Colonic mucosa (tissue), 4 donors: ENCODE results near the gene ABHD17A. TPM values are rescaled to one million over a fixed set of nuclear protein-coding genes. Genes with fewer than 3 reads are reported as not detected.

Experiments used
- DNase-seq: peaks from one replicate; pipeline ENCODE4 v3.0.0-alpha.2; 2020
- H3K27ac ChIP-seq: fragments of 200-600 bp; one replicate; pipeline ENCODE4 v1.8.0; 2021
- H3K27me3 ChIP-seq: fragments of 200-600 bp; one replicate; pipeline ENCODE4 v1.8.0; 2021
- H3K36me3 ChIP-seq: fragments of 200-600 bp; one replicate; pipeline ENCODE4 v1.8.0; 2021
- H3K4me1 ChIP-seq: fragments of 200-600 bp; one replicate; pipeline ENCODE4 v1.8.0; 2021; ENCODE audit warnings: mild to moderate bottlenecking
- H3K4me3 ChIP-seq: fragments of 200-600 bp; one replicate; pipeline ENCODE4 v1.8.0; 2021
- H3K9ac ChIP-seq, 2 donors: one replicate each; pipeline ENCODE4 v1.7.0; 2013; ENCODE audit warnings: control low read depth in 2 of 2, low read depth in 2 of 2, low read length in 2 of 2
- H3K9me3 ChIP-seq: fragments of 200-600 bp; one replicate; pipeline ENCODE4 v1.8.0; 2021
- intact Hi-C: fragments of 100-400 bp; cut with DNase I; formaldehyde crosslinking; loops from one replicate; pipeline ENCODE4 v1.14.1; 2022
- total RNA-seq, 2 donors: library from RNA; stranded (reverse); fragmentation: NEBNext Ultra II Directional in 1 of 2; extraction: Animal tissue kit (Norgen Biotek cat#: 25700) in 1 of 2; gene quantifications; one replicate each; pipeline ENCODE4 v1.2.1, GENCODE V29; 2021
- TF ChIP-seq, protein P1 (sequence below): fragments of 200-600 bp; IDR thresholded peaks from one replicate; pipeline ENCODE4 v1.8.0; 2022; ENCODE audit warnings: antibody characterized with exemption, mild to moderate bottlenecking
- donor health status: healthy.
- donor health status: DM: no; HTN: no; CAD: no.
- donor health status: DM: no; HTN: no; CAD: no.

The ABHD17A gene
- total RNA-seq, 2 donors from 2014 or later = 53.3 to 78.5 TPM

DNA sequence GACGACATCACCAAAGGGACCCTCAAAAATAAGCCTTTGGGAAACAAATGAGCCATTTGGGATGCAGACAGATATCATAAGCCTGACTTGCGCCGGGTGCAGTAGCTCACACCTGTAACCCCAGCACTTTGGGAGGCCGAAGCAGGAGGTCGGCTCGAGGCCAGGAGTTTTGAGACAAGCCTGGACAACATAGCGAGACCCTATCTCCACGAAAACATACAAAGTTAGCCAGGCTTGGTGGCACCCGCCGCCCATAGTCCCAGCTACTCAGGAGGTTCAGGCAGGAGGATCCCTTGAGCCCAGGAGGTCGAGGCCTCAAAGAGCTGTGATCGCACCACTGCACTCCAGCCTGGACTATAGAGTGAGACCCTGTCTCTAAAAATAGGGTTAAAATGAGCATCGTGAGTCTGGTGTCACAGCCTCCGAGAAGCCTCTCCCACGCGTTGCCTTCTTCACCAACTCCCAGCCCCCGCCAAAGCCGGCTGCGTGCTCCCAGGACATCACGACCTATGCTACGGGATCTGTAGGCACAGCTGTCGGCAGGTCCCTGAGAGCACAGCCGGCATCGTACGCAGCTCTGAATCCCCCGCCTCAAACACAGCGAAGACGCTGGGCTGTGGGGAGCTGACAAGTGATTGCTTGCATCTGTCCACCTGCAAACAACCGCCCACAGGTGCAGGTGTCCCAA is 38.6 kb downstream of the ABHD17A start:
- Histone ChIP-seq H3K9me3 (no peaks in the 10 kb centered on the region), H3K4me1 (peaks cover 15% of the 10 kb centered on the region), H3K9ac (peak overlapping the region; percentile 81 to 93), H3K27me3 (no peaks in the 10 kb centered on the region), H3K36me3 (no peaks in the 10 kb centered on the region), H3K27ac (no peak overlapping the region), H3K4me3 (peak overlapping the region; percentile 100)
- no peak for DNase-seq
- intact Hi-C loops = no loop called here
- TF ChIP-seq, protein P1, sequence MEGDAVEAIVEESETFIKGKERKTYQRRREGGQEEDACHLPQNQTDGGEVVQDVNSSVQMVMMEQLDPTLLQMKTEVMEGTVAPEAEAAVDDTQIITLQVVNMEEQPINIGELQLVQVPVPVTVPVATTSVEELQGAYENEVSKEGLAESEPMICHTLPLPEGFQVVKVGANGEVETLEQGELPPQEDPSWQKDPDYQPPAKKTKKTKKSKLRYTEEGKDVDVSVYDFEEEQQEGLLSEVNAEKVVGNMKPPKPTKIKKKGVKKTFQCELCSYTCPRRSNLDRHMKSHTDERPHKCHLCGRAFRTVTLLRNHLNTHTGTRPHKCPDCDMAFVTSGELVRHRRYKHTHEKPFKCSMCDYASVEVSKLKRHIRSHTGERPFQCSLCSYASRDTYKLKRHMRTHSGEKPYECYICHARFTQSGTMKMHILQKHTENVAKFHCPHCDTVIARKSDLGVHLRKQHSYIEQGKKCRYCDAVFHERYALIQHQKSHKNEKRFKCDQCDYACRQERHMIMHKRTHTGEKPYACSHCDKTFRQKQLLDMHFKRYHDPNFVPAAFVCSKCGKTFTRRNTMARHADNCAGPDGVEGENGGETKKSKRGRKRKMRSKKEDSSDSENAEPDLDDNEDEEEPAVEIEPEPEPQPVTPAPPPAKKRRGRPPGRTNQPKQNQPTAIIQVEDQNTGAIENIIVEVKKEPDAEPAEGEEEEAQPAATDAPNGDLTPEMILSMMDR = no peak

DNA sequence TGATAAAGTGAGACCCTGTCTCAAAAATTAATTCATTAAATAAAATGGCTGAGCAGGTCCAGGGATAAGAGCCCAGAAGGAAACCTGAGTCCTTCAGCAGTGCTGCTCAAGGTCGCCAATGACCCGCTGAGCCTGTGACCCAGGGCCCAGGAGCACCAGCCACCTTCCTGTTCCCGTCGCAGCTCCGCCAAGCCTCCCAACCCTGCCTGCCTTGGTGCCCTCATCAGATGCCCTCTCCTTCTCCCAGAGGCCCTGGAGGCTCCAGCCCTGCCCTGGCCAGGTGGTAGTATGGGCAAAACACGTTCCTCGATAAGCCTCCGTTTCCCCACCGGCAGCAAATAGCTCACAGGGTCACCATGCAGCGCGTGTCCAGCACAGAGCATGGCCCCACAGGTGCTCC is 39.7 kb downstream of the ABHD17A start:
- no peak for DNase-seq
- no peaks in the 10 kb centered on the region for H3K9me3 ChIP-seq
- no peak overlapping the region for H3K27ac ChIP-seq
- H3K36me3 ChIP-seq = no peaks in the 10 kb centered on the region
- TF ChIP-seq, protein P1 = no peak
- no peak overlapping the region for H3K9ac ChIP-seq
- no peaks in the 10 kb centered on the region for H3K27me3 ChIP-seq
- H3K4me1 ChIP-seq = peaks cover 22% of the 10 kb centered on the region
- no peak overlapping the region for H3K4me3 ChIP-seq
- intact Hi-C loops = no loop called here

DNA sequence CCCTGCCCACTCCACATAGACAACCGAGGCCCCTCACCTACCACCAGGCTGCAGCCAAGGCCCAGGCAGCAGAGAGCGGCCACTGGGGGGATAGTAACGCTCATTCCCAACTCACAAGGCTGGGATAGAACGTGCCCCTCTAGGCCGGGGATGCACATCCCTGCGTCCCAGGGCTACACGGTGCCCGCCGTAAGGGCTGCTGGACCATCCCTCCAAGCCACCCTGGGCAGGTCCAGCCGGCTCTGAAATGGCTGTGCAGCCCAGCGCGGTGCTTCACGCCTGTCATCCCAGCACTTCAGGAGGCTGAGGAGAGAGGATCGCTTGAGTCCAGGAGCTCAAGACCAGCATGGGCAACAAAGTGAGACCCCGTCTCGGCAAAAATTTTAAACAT is 40.2 kb downstream of the ABHD17A start:
- peaks cover 28% of the 10 kb centered on the region for H3K4me1 ChIP-seq
- intact Hi-C loops = no loop called here
- H3K36me3 ChIP-seq = no peaks in the 10 kb centered on the region
- DNase-seq = no peak
- no peak overlapping the region for H3K27ac ChIP-seq
- no peak overlapping the region for H3K9ac ChIP-seq
- no peaks in the 10 kb centered on the region for H3K27me3 ChIP-seq
- TF ChIP-seq, protein P1 = no peak
- no peaks in the 10 kb centered on the region for H3K9me3 ChIP-seq
- no peak overlapping the region for H3K4me3 ChIP-seq

DNA sequence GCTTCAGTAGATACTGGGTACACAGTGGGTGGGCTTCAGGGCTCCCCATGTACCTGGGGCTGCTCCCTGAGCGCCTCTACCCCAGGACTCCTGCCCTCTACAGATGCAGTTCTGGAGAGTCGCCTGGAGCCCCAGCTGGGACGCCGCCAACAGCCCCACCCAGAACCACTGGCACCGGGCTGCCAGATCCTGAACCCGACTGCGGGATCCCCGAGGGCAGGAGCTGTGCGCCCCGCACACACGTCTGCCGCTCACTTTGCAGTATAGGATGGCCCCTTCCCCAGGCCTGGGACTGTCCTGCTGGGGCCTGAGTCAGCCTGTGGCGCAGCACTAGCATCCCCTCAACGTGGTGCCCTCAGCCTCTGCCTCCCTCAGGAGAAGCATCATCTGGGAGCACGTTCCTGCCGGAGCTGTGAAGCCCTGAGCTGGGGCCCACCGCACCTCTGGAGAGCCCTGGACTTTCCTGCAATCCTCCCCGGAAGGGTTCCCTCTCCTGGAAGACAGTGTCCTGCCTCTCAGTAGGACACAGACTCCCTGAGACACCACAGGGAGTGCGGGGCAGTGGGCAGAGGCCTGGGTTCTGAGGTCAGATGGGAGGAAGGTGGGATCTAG is 40.7 kb downstream of the ABHD17A start:
- DNase-seq = no peak
- Histone ChIP-seq H3K27me3 (no peaks in the 10 kb centered on the region), H3K36me3 (no peaks in the 10 kb centered on the region), H3K4me3 (no peak overlapping the region), H3K9me3 (no peaks in the 10 kb centered on the region), H3K27ac (no peak overlapping the region), H3K4me1 (peaks cover 32% of the 10 kb centered on the region), H3K9ac (peak overlapping the region in 1 of 2 donors; percentile 40)
- TF ChIP-seq, protein P1 = no peak
- intact Hi-C loops = no loop called here

DNA sequence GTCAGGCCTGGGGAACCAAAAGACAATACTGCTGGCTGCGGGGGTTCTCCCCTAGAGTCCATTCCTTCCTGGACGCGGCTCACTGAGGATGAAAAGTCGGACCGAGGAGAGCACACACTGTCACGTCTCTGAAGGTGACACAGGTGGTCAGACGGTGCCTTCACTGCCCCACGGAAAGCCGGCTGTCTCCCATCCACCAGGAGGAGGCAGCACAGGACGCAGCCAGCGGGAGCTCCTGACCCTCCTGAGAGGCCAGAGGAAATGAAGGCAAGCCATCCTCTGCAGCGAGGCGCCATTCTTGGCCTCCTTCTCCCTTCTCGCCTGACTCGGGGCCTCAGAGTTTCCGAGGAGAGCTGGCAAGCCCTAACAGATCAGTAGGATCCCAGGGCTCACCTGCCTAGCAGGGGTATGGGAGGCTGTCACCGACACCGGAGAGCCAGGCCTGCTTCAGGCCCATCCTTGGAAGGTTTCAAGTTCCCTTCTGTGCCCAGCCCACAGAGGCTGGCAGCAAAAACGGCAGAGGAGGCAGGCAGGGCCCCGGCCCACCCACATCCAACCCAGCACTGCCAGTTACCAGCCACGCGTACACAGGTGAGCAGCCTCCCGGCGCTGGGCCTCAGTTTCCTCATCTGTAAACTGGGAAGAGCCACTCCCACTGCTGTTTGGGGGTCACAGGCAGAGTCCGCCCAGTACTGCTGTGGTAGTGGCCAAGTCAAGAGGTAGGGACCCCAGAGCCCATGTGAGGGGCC is 41.5 kb downstream of the ABHD17A start:
- Histone ChIP-seq H3K27me3 (no peaks in the 10 kb centered on the region), H3K36me3 (no peaks in the 10 kb centered on the region), H3K27ac (no peak overlapping the region), H3K4me3 (no peak overlapping the region), H3K9me3 (no peaks in the 10 kb centered on the region), H3K4me1 (peaks cover 37% of the 10 kb centered on the region), H3K9ac (peak overlapping the region in 1 of 2 donors; percentile 12)
- no peak for DNase-seq
- TF ChIP-seq, protein P1 = no peak
- intact Hi-C loops = no loop called here
